HG02678 (cell line): Measurements from ENCODE around the gene CHST11.

Source experiments
- ATAC-seq: cut with Tn5 transposase; IDR thresholded peaks from one replicate; pipeline ENCODE4 v1.9.1; 2021; ENCODE audit warnings: mild to moderate bottlenecking, moderate library complexity; ENCODE audit not compliant: unreplicated experiment

The CHST11 gene

DNA sequence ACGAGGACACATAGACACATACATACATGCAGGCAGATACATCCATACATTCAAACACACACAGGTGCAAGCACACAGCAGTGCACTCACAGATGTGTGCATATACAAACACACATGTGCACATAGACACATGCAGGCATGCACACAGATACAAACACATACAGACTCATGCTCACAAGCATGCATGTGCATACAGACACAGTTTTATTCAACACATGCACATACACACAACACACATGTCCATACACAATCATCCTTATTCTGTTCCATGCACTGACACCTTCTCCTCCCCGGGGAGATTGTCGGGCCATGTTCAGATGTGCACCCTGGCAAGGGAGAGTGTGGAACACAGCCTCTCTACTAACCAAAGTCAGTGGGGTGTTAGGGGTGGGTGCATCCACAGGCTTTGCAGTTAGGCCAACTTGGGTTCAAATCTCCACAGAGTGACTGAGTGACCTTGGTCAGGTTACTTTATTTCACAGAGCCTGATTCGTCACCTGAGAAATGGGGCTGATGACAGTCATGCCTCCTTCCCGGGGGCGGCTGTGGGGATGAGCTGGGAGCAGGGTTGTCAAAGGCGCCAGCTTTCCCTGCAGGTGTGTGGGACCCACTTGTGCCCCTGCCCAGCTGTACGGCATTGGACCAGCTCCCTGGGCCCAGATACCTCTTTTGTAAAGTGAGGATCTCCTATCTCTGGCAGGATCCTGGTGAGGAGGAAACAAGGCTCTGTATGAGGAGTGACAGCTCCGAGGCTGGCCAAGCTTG is 251.2 kb downstream of the CHST11 start:
- no peak for ATAC-seq

DNA sequence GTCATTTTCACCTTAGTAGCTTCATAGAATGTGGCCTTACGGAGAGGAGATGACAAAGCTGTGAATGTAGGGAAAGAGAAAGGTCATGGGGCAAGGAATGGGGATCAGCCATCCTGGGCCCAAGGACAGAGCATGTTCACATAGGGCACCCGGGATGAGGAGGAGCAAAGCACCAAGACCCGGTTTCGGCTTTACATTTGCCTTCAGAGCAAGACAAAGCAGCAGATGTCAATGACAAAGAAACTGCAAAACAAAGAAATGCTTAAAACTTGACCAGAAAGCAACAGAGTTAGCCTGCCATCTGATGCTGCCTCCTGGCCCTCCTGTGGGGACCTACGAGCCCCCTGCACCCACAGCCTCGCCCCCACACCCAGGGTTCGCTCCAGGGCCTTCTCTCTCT is 252.1 kb downstream of the CHST11 start:
- ATAC-seq = no peak

DNA sequence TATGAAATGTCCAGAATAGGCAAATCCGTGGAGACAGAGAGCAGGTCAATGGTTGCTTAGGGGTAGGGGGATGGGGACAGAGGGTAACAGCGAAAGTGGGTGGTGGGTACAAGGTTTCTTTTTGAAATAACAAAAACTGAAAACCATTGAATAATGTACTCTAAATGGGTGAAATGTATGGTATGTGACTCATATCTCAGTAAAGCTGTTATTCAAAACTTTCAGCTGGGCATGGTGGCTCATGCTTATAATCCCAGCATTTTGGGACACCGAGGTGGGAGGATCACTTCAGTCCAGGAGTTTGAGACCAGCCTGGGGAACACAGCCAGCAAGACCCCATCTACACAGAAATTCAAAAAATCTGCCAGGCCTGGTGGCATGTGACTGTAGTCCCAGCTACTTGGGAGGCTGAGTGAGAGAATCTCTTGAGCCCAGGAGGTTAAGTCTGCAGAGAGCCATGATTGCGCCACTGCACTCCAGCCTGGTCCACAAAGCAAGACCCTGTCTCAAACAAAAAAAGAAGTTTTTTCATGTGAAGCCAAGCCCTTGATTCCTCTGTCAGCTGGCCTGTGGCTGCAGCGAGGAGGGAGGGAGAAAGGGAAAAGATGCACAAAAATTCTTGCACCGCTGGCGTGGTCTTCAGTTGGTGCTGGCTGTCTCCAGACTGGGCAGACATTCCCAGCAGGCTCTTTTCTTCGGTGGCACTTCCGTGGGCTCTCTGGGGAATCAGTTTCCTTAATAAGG is 253.1 kb downstream of the CHST11 start:
- ATAC-seq = no peak

DNA sequence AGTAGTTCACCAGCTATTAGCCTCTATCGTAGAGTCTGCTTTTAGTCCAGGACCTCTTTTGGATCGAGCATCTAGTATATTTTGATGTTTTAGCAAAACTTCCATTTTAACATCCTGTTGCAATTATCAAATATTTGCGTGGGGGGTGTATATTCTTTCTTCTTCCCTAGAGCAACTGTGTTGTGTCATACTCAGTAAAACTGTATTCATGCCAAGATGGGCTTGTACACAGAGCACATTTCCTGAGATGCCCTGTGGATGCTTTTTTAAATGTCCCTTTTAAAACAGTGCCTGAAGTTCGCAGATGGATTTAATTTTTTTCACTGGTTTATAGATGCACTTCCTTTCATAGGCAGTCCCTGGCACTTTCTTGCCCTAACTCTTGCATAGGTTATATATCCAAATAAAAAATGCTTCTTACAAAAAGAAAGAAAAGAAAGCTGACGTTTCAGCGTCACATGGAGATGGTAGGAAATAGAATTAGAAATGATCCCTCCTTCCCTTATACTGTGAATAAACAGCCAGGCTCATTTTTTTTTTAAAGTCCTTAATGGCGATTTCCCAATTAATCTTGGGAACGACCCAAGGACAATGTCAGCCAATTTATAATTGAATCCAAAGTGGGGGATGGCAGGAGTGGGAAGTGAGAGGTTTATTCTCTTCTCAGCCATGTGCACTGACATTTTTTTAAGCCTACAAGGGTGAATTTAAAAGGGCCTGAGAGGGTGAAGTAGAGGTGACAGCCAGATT is 254.4 kb downstream of the CHST11 start:
- no peak for ATAC-seq

DNA sequence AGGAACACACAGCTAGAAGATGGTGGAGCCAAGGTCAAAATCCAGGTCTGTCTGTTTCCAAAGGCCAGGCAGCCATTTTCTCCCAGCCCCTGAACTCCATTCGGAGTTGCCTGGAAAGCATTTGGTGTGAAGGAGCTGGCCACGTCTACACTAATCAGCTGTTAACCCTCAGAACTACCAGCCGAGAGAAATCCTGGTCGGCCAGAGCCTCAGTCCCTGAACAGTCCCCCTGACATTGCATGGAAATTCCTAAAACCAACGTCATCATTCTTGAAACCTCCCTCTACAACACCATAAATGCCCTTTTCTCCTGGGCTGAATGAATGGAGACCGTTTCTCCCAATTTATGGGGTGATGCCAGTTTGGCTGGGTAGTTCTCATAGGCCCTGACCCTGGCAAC is 255.7 kb downstream of the CHST11 start:
- ATAC-seq = no peak

DNA sequence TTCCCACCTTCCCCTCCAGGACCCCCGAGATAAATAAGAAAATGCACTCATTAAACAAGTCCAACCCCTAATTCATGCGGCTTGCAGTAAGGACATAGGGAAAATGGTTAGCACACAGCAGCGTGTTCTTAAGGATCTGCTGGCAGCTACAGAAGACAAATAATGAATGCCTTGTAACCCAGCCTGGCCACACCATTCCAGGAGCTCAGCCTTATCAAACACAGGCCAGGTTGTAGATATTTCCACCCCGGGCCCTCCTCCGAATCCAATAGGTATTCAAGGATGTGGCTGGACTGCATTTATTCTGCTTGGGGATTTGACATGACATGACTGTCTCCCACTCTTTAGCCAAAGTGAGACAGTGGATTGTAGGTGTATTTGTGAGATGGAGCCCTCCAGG is 256.2 kb downstream of the CHST11 start:
- no peak for ATAC-seq

DNA sequence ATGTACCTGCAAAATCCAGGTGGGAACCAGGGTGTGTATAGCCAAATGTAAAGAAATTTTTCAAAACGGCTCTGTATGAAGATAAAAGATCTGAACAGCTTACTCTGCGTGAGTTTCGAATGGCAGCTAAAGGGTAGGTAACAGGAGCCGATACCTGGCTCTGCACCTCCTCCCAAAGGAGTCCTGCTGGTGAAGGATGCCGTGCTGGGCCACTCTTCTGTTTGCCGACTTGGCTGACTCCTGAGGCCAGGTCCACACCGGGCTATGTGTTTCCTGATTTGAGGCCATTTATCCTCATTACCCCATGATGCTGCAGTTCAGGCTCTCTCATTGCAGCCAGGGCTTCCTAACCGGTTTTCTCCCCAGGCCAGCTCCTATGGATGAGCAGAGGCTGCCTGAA is 256.7 kb downstream of the CHST11 start:
- ATAC-seq = no peak

DNA sequence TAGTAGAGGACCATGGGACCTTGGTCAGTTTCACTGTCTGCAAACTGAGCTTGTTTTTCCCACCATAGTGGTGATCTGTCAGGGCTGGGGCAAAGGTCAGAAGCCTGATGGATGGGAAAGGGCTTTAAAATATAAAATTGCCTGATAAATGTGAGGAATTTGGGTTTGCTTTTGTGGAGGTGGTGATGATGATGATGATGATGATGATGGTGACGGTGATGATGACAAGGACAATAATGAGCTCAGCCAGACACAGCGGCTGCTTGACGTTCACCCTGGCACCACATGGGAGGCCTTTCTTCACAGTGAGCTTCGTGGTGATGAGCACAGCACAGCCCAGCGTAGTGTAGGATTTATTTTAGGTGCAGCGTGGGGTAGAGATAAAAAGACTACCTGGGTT is 257.6 kb downstream of the CHST11 start:
- no peak for ATAC-seq

DNA sequence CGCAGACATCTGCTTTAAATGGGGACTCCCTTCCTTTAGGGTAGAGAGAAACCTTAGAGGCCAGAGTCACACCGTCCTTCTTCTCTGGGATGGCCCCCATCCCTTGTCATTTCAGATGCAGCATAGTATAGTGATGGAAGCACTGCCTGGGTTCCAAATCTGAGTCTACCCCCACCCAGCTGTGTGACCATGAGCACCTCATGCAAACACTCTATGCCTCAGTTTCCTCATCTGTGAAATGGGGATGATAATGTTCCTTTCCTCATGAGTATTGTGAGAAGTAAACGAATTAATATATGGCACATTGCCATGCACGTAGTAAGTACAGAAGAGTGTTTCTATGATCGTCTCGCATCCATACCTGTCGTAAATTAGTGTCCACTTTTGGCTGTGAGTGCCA is 259.4 kb downstream of the CHST11 start:
- no peak for ATAC-seq

DNA sequence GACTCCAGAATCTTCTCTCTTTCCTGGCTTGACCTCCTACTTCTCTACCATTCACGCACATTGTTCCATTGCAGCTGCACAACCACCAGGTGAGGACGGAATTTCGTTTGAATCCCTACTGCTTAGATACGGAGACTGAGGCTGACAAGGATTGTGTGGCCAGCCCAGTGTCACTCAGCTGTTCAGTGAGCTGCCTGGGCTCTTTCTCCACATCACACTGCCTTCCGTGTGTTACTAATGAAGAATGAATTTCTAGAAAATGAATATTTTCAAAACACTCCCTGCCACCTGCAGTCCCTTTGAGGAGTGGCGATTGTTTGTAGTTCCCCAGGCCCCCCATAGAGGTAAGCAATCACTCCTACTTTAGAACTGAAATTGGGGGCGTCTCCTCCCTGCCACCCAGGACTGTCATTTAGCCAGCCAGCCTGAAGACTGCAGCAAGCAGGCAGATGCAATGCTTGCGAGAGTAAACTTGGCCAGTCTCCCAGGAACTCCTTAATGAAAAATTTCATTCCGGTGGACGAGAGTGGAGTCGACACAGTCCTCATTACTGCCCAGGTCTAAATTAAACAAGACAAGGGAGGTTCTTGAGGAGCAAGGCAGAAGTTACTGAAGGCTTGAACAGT is 261.7 kb downstream of the CHST11 start:
- no peak for ATAC-seq

DNA sequence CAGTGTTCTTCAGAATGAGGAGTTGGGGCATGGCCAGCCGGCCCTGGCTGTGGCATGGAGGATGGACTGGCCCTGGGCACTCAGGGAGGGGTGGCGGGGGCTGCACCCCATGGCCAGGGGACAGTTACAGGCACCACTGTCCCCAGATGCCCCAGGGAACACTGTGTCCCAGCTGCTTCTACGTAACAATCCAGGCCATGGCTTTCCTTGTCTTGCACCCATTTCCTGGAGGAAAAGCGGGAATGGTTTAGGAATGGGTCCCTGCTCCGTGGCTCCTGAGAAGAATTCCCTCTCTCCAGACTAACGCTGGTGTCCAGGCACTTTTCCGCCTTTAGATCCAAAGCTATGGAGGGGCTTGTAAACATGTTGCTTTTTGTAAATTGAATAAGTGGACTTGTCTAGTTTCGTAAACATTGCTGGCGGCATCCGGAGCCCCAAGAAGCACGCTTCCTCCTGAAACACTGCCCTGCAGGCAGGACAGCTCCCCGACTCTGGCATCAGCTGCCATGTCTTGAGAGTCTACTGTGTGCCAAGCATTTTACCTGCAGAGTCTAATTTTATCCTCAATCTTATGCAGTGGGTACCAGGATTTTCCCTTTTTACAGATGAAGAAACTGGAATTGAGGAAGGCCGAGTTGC is 263.1 kb downstream of the CHST11 start:
- ATAC-seq = no peak

DNA sequence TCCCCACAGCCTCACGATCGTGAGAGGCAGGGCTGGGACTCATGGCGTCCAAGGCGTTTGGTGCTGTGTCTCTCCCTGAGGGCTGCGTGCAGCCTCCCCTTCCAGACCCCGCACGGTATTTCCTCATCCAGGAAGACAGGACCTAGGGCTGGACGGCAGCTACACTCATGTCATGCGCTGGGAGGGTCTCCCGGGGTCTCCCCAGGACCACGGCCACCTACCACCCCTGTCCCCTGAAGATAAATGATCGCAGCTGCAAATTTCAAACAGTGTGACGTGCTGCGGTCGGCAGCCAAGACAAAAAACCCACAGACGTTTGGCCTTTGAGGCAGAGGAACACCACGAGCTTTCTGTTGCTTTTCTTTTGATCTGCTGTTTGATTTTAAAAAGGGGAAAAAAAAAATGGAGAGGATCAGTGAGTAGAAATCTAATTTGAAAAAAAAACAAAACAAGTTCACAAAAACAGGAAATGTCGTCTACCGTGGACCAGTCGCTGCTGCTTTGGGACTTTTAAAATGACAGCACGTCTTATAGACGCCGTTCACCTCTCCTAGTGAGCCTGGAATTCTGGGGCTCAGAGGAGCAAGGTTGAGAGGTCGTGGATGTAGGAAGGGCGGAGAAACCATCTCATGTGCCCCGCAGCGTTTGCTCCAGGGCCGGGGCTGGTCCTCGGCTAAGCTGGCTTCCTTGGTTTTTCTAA is 263.7 kb downstream of the CHST11 start:
- ATAC-seq = peak; percentile 41

DNA sequence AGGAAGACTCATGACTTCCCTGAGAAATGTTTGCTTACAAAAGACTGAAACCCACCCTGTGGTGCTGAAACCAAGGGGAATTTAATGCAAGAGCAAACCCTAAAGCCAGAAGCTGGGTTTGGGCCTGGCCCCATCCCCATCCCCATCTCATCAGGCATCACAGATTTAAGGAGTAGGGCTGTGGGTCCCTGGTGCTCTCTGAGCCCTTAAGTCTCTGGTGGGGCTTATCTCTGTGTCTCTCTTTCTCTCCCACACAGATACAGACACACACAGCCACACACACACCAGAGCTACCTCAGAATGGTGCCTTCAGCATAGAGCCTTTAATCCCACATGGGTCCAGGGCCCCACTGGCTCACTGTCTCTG is 264.3 kb downstream of the CHST11 start:
- peak; percentile 21 for ATAC-seq

DNA sequence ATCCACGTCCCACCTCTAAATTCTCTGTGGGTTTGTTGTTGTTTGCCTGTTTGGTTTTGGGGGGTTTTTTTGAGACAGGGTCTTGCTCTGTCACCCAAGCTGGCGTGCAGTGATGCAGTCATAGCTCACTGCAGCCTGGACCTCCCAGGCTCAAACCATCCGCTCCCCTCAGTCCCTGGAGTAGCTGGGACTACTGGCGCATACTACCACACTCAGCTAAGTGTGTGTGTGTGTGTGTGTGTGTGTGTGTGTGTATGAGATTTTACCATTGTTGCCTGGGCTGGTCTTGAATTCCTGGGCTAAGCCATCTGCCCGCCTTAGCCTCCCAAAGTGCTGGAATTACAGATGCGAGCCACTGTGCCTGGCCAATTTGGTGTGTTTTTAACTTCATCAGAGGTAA is 265.2 kb downstream of the CHST11 start:
- no peak for ATAC-seq

DNA sequence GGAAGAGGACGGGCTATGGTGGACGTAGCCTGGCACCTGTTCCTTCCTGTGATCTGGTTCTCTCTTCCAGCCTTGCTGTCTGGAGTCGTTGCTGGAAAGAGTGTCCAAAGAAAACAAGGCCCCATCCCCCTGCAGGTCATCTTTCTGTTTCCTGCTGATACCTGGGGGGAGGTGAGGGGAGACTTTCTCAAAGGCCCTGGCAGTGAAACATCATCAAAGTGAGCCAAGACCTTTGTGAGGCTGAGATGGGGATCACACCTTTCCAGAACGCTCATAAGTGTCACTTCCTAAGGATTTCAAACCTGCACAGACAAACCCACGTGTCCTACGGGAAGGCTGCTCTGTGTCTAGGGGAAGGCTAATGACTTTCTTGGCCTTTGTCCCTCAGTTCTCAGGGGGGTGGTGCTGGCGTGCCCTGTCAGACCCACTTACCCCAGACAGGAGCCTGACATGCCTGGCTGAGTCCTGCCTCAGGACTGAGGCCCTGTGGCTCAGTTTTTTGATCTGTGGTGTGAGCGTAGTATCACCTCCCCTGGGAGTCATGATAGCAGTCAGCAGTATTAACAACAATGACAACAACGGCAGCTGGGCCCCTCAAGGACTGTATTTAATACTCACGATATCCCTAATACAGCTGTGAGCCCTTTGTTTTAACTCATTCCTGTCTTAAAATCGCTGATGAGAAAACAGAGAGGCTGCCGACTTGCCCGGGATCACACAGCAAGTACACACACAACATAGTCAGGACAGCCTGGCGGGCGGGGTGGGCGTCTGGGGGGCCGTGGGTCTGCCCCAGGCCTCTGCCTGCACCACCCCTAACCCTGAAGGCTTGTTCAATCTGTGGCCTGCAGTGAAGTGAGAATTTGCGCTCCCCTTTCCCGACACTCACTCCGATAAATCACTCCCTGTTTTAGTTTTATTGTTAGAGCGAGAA is 266.1 kb downstream of the CHST11 start:
- no peak for ATAC-seq

DNA sequence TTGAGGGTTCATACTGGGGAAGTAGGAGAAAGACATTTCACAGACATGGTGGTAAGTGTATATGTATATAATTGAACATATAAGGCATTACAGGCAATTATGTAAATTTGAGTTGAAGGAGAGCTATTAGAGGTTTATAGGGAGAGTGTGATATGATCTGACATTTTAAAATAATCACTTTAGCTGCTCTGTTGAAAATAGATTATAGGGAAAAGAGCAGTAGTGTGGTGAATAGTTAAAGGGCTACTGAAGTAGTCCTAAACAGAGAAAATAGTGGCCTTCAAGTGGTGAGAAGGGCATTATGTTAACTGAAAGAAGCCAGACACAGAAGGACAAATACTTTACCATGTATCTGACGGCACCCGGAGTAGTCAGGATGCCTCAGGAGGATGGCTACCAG is 267.1 kb downstream of the CHST11 start:
- ATAC-seq = no peak

DNA sequence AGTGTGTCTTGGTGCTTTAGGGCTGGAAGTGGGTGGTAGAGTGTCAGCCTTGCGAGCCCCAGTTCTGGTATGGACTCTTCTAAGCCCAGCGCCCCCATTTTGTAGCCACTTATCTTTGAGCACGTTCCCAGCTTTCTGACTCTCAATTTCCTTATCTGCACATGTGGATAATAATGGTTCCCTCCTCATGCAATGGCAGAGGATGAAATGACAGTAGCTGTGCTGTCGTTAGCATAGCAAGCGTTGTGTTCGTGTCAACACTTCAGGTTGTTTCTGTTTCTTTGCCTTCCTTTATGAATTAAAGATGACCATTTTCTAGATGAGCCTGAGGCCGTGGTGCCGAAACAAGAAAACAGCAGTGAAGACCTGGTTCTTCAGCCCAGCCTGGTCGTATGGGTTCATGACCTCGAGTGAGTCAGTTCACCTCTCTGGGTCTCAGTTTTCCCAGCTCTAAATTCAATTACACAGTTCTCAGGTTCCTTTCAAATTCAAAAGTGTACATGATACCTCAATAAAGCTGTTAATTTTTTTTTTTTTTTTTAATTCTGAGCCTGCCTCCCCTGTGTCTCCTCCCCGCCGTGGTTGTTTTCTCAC is 268.3 kb downstream of the CHST11 start:
- ATAC-seq = no peak

DNA sequence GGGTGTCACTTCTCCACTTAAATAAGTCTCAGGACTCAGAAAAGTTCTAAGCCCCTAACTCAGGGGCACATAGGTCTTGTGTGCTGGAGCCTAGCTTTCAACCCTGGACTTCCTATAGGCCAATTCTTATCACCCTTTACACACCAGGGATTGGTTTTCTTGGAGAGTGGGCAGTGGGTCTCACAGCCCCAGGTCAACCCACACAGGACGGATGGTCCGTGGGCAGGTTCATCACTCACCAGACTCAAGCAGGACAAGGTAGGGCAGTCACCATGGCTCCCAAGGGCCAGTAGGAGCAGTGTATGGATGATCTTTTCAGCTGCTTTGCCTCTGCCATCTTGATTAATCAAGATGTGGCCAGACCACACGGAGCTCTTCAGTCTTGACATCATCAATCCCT is 268.9 kb downstream of the CHST11 start:
- ATAC-seq = no peak
